BLaER1 treated with 17β-estradiol and CSF1 and Interleukin-3, amounts not matched to agents 10 nM and 100 nM (cell line): ENCODE measurements around the gene TFAP2C.

Source experiments
- H3K27ac ChIP-seq, 11 experiments: shearing (Covaris generic); formaldehyde crosslinking; 2 replicates each; pipeline ENCODE4 v1.8.1; 2022
- H3K27me3 ChIP-seq, 11 experiments: shearing (Covaris generic); formaldehyde crosslinking; 2 replicates each; pipeline ENCODE4 v1.8.1; 2022
- H3K36me3 ChIP-seq, 11 experiments: shearing (Covaris generic); formaldehyde crosslinking; 2 replicates each; pipeline ENCODE4 v1.8.1; 2022
- H3K4me1 ChIP-seq, 10 experiments: shearing (Covaris generic); formaldehyde crosslinking; 2 replicates each; pipeline ENCODE4 v1.8.1; 2022
- H3K4me2 ChIP-seq, 11 experiments: shearing (Covaris generic); formaldehyde crosslinking; 2 replicates each; pipeline ENCODE4 v1.8.1; 2022
- H3K4me3 ChIP-seq, 10 experiments: shearing (Covaris generic); formaldehyde crosslinking; 2 replicates each; pipeline ENCODE4 v1.8.1; 2022
- H3K9ac ChIP-seq, 11 experiments: shearing (Covaris generic); formaldehyde crosslinking; 2 replicates each; pipeline ENCODE4 v1.8.1; 2022
- H3K9me3 ChIP-seq, 11 experiments: shearing (Covaris generic); formaldehyde crosslinking; replicated peaks in 1 of 11; 2 replicates each; pipeline ENCODE4 v1.8.1; 2022
- H4K20me1 ChIP-seq, 11 experiments: shearing (Covaris generic); formaldehyde crosslinking; 2 replicates each; pipeline ENCODE4 v1.8.1; 2022
- Cebpa-rat ChIP-seq, 11 experiments: shearing (Covaris generic); IDR thresholded peaks; 2 replicates each; pipeline ENCODE4 v1.8.1; 2022

Gene TFAP2C

DNA sequence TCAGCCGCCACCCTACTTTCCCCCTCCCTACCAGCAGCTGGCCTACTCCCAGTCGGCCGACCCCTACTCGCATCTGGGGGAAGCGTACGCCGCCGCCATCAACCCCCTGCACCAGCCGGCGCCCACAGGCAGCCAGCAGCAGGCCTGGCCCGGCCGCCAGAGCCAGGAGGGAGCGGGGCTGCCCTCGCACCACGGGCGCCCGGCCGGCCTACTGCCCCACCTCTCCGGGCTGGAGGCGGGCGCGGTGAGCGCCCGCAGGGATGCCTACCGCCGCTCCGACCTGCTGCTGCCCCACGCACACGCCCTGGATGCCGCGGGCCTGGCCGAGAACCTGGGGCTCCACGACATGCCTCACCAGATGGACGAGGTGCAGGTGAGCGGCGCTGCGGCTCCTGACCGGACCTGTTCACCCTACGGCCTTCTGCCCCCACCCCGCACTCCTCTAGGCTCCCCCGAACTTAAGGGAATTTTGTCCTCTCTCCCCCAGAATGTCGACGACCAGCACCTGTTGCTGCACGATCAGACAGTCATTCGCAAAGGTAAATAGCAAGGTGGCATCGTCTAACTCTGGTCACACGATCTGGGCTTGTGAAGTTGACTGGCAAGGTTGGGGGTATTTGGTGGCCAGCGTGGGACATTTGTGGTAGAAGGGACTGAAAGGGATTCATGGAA lies 2.3 kb downstream of the TFAP2C start:
- Histone ChIP-seq H4K20me1 (peaks cover 0 to 73% (median 47%) of the 10 kb centered on the region in 11 experiments; a peak in 19 of 22 replicates), H3K27me3 (peaks cover 100% of the 10 kb centered on the region in 11 experiments), H3K9me3 (peaks cover 16 to 42% (median 29%) of the 10 kb centered on the region in 11 experiments; a peak in 21 of 22 replicates), H3K4me1 (peaks cover 14 to 52% (median 42%) of the 10 kb centered on the region in 10 experiments; a peak in 19 of 20 replicates), H3K4me2 (peak overlapping the region in 2 of 11 experiments; percentile 78 to 82; a peak in 1 of 22 replicates), H3K27ac (no peak overlapping the region), H3K4me3 (no peak overlapping the region), H3K9ac (no peak overlapping the region), H3K36me3 (no peaks in the 10 kb centered on the region)
- TF ChIP-seq Cebpa-rat (IDR thresholded peaks at IDR 0.05), result no peak

GRCh38 chr20:56631990-56632327 lies 2.9 kb downstream of the TFAP2C start:
- no peak overlapping the region for H3K9ac ChIP-seq
- H3K4me1 ChIP-seq, result peaks cover 15 to 57% (median 44%) of the 10 kb centered on the region in 10 experiments
- H3K27me3 ChIP-seq, result peaks cover 100% of the 10 kb centered on the region in 11 experiments
- no peak for TF ChIP-seq Cebpa-rat (IDR thresholded peaks at IDR 0.05)
- no peak overlapping the region for H3K27ac ChIP-seq
- no peaks in the 10 kb centered on the region for H3K36me3 ChIP-seq
- H3K9me3 ChIP-seq, result peaks cover 16 to 37% (median 28%) of the 10 kb centered on the region in 11 experiments; a peak in 21 of 22 replicates
- H4K20me1 ChIP-seq, result peaks cover 0 to 68% (median 44%) of the 10 kb centered on the region in 11 experiments; a peak in 18 of 22 replicates
- no peak overlapping the region for H3K4me3 ChIP-seq
- H3K4me2 ChIP-seq, result no peak overlapping the region

GRCh38 chr20:56634307-56634706 lies 5.2 kb downstream of the TFAP2C start:
- peaks cover 14 to 59% (median 45%) of the 10 kb centered on the region in 10 experiments for H3K4me1 ChIP-seq
- no peak overlapping the region for H3K9ac ChIP-seq
- H3K4me2 ChIP-seq, result peak overlapping the region in 2 of 11 experiments; percentile 8 to 33; a peak in 1 of 22 replicates
- peaks cover 100% of the 10 kb centered on the region in 11 experiments for H3K27me3 ChIP-seq
- H3K27ac ChIP-seq, result no peak overlapping the region
- no peak overlapping the region for H3K4me3 ChIP-seq
- peaks cover 7 to 22% (median 20%) of the 10 kb centered on the region in 11 experiments; a peak in 21 of 22 replicates for H3K9me3 ChIP-seq
- TF ChIP-seq Cebpa-rat (IDR thresholded peaks at IDR 0.05), result no peak
- H4K20me1 ChIP-seq, result peaks cover 0 to 55% (median 20%) of the 10 kb centered on the region in 11 experiments; a peak in 18 of 22 replicates
- H3K36me3 ChIP-seq, result no peaks in the 10 kb centered on the region

DNA sequence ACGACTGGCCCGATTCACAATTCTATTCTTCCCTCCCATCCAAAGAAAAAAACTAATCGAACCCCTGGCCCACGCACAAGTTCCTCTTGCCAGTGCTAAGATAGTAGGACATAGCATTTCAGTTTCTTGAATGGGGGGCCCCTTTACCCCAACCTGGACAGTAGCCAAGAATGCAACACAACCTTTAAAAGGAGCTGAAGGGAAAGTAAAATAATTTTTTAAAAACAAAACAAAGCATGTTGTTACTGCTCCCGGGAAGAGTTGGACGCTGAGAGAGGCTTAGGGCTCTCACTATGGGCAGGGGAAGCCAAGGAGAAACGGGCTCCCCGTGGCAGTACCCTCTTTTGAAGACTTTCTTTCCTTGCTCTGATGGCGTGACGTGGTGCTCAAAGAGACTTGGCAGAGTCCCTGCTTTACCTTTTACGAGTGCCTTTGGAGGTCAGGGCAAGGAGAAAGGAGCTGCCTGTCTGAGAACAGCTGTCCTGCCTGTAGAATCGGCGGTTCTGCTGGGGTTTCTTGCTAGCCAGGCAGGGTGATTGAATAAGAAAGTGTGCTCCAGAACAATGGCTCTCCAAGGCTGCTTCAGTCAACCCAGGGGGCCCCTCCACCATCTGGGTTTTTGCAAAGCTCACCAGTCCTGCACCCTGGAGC lies 5.8 kb downstream of the TFAP2C start:
- TF ChIP-seq Cebpa-rat (IDR thresholded peaks at IDR 0.05), result no peak
- Histone ChIP-seq H3K27me3 (peaks cover 97 to 100% (median 100%) of the 10 kb centered on the region in 11 experiments), H3K36me3 (no peaks in the 10 kb centered on the region), H3K4me2 (peak overlapping the region in 5 of 11 experiments; percentile 8 to 72 (median 26); a peak in 7 of 22 replicates), H3K9me3 (peaks cover under 1 to 17% (median 14%) of the 10 kb centered on the region in 11 experiments; a peak in 16 of 22 replicates), H3K4me1 (peaks cover 14 to 53% (median 40%) of the 10 kb centered on the region in 10 experiments), H3K4me3 (no peak overlapping the region), H3K9ac (no peak overlapping the region), H4K20me1 (peaks cover 0 to 50% (median 16%) of the 10 kb centered on the region in 11 experiments; a peak in 17 of 22 replicates), H3K27ac (no peak overlapping the region)

DNA sequence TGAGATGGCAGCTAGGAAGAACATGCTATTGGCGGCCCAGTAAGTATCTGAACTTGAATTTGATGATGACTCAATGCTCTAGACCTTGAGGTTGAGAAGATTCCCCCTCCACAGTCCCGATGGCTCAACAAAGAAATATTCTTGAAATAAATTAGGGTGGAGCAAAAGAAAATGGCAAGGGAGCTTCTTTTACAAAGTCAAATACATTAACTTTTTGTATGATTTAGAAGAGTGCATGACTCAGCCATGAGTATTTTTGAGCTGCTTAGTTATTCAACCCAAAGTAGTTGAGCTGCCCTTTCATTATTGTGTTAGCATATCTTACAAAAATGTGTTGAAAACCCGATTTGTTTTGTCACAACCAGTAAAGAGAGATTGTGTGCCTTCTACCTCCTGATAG lies 7.6 kb downstream of the TFAP2C start:
- H3K9ac ChIP-seq, result peak overlapping the region in 1 of 11 experiments; percentile 50; a peak in 1 of 22 replicates
- H4K20me1 ChIP-seq, result peaks cover 0 to 31% (median 2%) of the 10 kb centered on the region in 11 experiments; a peak in 14 of 22 replicates
- H3K4me3 ChIP-seq, result 0 out of 20 replicates have a peak overlapping the region, but pooled peaks of 1 of the 10 experiments have one; percentile 12
- peaks cover 14 to 48% (median 36%) of the 10 kb centered on the region in 10 experiments for H3K4me1 ChIP-seq
- H3K27ac ChIP-seq, result peak overlapping the region in 4 of 11 experiments; percentile 11 to 66 (median 40); a peak in 4 of 22 replicates
- H3K27me3 ChIP-seq, result peaks cover 83 to 95% (median 89%) of the 10 kb centered on the region in 11 experiments
- H3K9me3 ChIP-seq, result no peaks in the 10 kb centered on the region
- TF ChIP-seq Cebpa-rat (IDR thresholded peaks at IDR 0.05), result no peak
- no peaks in the 10 kb centered on the region for H3K36me3 ChIP-seq
- H3K4me2 ChIP-seq, result peak overlapping the region; percentile 0 to 85 (median 72); a peak in 18 of 22 replicates

DNA sequence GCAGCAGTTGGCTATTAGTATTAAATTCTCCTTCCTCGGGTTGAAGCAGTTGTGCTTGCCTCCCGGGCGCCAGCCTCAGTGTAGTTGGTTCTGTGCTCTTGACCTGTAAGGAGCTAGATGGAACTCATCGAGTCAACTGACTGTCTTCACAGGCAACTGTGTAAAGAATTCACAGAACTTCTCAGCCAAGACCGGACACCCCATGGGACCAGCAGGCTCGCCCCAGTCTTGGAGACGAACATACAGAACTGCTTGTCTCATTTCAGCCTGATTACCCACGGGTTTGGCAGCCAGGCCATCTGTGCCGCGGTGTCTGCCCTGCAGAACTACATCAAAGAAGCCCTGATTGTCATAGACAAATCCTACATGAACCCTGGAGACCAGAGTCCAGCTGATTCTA lies 8.5 kb downstream of the TFAP2C start:
- Histone ChIP-seq H3K4me1 (peaks cover 14 to 56% (median 44%) of the 10 kb centered on the region in 10 experiments), H3K9ac (peak overlapping the region in 4 of 11 experiments; percentile 16 to 52 (median 35); a peak in 7 of 22 replicates), H3K27ac (peak overlapping the region in 4 of 11 experiments; percentile 11 to 66 (median 40); a peak in 6 of 22 replicates), H3K9me3 (no peaks in the 10 kb centered on the region), H3K36me3 (no peaks in the 10 kb centered on the region), H4K20me1 (peaks cover 0 to 26% (median 0%) of the 10 kb centered on the region in 11 experiments; a peak in 5 of 22 replicates), H3K27me3 (peaks cover 74 to 92% (median 81%) of the 10 kb centered on the region in 11 experiments), H3K4me3 (peak overlapping the region in 3 of 10 experiments; percentile 8 to 28 (median 16); a peak in 3 of 20 replicates), H3K4me2 (peak overlapping the region; percentile 0 to 85 (median 72); a peak in 20 of 22 replicates)
- no peak for TF ChIP-seq Cebpa-rat (IDR thresholded peaks at IDR 0.05)

- peaks cover 0 to 21% (median 0%) of the 10 kb centered on the region in 11 experiments; a peak in 4 of 22 replicates for H3K9me3 ChIP-seq
- no peak for TF ChIP-seq Cebpa-rat (IDR thresholded peaks at IDR 0.05)
- no peaks in the 10 kb centered on the region for H3K36me3 ChIP-seq
- peaks cover 0 to 25% (median 10%) of the 10 kb centered on the region in 10 experiments; a peak in 14 of 20 replicates for H3K4me1 ChIP-seq
- H3K27ac ChIP-seq, result no peak overlapping the region
- H3K4me3 ChIP-seq, result no peak overlapping the region
- H3K9ac ChIP-seq, result no peak overlapping the region
- H3K27me3 ChIP-seq, result peaks cover 0 to 7% (median 0%) of the 10 kb centered on the region in 11 experiments; a peak in 4 of 22 replicates
- H4K20me1 ChIP-seq, result no peaks in the 10 kb centered on the region
- H3K4me2 ChIP-seq, result no peak overlapping the region
Measured at GRCh38 chr20:56646599-56646998, 17.5 kb downstream of the TFAP2C start.

DNA sequence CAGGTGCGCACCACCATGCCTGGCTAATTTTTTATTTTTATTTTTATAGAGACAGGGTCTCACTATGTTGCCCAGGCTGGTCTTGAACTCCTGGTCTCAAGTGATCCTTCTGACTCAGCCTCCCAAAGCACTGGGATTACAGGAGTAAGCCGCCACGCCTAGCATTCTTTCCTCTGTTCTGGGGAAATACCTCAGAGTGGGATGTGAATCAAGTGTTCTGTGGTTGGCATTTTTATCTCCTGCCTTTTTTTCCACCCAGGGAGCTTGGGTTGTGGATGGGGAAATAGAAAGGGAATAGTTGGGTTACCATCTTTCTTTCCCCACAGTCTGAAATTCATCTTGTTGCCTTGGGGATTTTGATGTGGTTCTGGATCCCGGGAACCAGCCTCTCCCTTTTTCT lies 24.1 kb downstream of the TFAP2C start:
- peaks cover 11 to 49% (median 32%) of the 10 kb centered on the region in 10 experiments; a peak in 19 of 20 replicates for H3K4me1 ChIP-seq
- no peaks in the 10 kb centered on the region for H3K27me3 ChIP-seq
- no peak overlapping the region for H3K4me3 ChIP-seq
- peaks cover 0 to 9% (median 0%) of the 10 kb centered on the region in 11 experiments; a peak in 3 of 22 replicates for H3K9me3 ChIP-seq
- no peak overlapping the region for H3K9ac ChIP-seq
- no peaks in the 10 kb centered on the region for H3K36me3 ChIP-seq
- H4K20me1 ChIP-seq, result no peaks in the 10 kb centered on the region
- no peak overlapping the region for H3K4me2 ChIP-seq
- TF ChIP-seq Cebpa-rat (IDR thresholded peaks at IDR 0.05), result no peak
- peak overlapping the region in 2 of 11 experiments; percentile 3 to 4; a peak in 2 of 22 replicates for H3K27ac ChIP-seq
